Testis (tissue), 3 donors: ENCODE results near the gene CDON. TPM values are rescaled to one million over a fixed set of nuclear protein-coding genes. Genes with fewer than 3 reads are reported as not detected.

Experiments
- DNase-seq: peaks from one replicate; pipeline ENCODE4 v3.0.0-alpha.2; 2019
- H3K27ac ChIP-seq, 2 donors: fragments of 200-600 bp; sonication (generic); one replicate each; pipeline ENCODE4 v1.5.1; 2019
- H3K27me3 ChIP-seq: fragments of 200-600 bp; sonication (generic); one replicate; pipeline ENCODE4 v1.5.1; 2019
- H3K36me3 ChIP-seq: fragments of 200-600 bp; sonication (generic); one replicate; pipeline ENCODE4 v1.5.1; 2017; ENCODE audit warnings: low read depth; ENCODE audit errors: missing control alignments
- H3K4me1 ChIP-seq: fragments of 200-600 bp; sonication (generic); one replicate; pipeline ENCODE4 v1.5.1; 2019
- H3K4me3 ChIP-seq, 2 donors: fragments of 200-600 bp; sonication (generic); one replicate each; pipeline ENCODE4 v1.5.1; 2017 to 2019
- H3K9me3 ChIP-seq: fragments of 200-600 bp; sonication (generic); one replicate; pipeline ENCODE4 v1.5.1; 2017
- POLR2A ChIP-seq: fragments of 450-650 bp; IDR thresholded peaks from one replicate; pipeline ENCODE4 v1.6.1; 2017; ENCODE audit warnings: antibody characterized with exemption, mild to moderate bottlenecking, moderate library complexity
- WGBS, 2 donors: methylation state at CpG; one replicate each; pipeline ENCODE4 v1.1.5; 2018; 5-methylcytosine and 5-hydroxymethylcytosine counted together
- intact Hi-C: fragments of 100-400 bp; cut with DNase I; formaldehyde crosslinking; loops from one replicate; pipeline ENCODE4 v1.15.1; 2023; ENCODE audit warnings: low total_unique reads
- polyA plus RNA-seq: library from polyadenylated mRNA; stranded (reverse); fragments of 350-450 nt; fragmentation: Illumina TruSeq; extraction: RNeasy Lipid Tissue Mini Kit (QIAGEN cat#74804); gene quantifications from one replicate; pipeline ENCODE4 v1.2.3, GENCODE V29; 2014; ENCODE audit warnings: low read depth, low replicate concordance; ENCODE audit not compliant: insufficient read depth
- total RNA-seq, 2 donors: library from RNA; depleted of rRNA; stranded (reverse); fragments of >200 nt; gene quantifications; one replicate each; pipeline ENCODE4 v1.2.3, GENCODE V29; 2016
- TF ChIP-seq, protein P1 (sequence below), 3 experiments: fragments of 450-650 bp in 2 of 3; fragments of 200-600 bp in 1 of 3; sonication (generic) in 1 of 3; IDR thresholded peaks; one replicate each; pipeline ENCODE4 v1.5.1; 2016 to 2019; ENCODE audit warnings: antibody characterized with exemption in 3 of 3, mild to moderate bottlenecking in 2 of 3, moderate library complexity in 1 of 3

Gene CDON
- total and polyA plus RNA-seq, 3 donors from 2014 or later, result 20.6 to 27.7 (median 23.9) TPM

DNA sequence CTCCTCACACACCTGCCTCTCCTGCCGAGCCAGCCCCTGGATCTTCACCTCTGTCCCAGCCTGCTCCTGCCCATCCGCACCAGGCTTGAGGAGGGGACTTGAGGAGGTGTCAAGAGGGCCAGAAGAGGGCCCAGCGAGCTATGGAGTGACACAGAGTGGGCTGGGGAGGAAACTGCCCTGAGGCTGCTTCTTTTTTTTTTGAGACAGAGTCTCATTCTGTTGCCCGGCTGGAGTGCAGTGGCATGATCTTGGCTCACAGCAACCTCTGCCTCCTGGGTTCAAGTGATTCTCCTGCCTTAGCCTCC lies 21.9 kb upstream of the CDON start:
- DNase-seq, result no peak
- 82 to 89% methylated on average over 4 of the region's 4 CpGs for WGBS, 2 donors
- H3K27me3 ChIP-seq, result no peaks in the 10 kb centered on the region

DNA sequence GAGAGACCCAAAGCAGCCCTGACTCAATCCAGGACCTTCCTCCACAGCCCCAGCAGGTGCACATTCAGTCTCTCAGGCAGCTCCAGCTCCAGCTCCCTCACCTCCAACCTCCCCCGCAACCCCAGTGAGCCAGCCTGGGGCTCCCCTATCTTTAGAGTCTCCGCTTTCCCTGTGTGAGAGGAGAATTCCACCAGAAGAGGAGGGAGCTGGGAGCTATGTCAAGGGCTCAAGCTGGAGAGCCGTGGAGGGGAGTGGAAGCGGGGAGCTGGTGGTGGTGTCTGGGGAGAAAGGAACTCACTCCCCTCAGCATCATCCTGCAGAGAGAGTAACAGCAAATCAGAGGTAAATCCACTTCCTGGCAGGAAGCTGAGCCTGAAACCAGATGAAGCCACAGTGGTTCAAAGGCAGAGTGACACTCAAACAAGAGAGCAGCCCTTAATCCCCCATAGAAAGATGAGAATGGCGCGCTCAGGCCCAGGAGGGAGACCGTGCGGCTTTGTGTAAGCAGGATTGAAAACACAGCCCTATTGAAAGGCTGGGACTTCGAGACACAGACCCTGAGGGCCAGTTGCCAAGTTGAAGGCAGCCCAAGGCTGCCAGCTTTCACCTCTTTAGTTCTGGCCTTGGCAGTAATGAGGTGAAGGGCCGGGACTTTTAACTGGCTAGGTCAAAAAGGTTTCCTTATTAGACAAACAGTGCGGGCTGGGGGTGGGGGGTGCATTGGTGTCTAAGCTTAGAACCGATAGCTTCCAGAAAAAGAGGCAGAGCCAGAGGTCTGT lies 21.4 kb upstream of the CDON start:
- no peaks in the 10 kb centered on the region for H3K9me3 ChIP-seq
- TF ChIP-seq, protein P1, sequence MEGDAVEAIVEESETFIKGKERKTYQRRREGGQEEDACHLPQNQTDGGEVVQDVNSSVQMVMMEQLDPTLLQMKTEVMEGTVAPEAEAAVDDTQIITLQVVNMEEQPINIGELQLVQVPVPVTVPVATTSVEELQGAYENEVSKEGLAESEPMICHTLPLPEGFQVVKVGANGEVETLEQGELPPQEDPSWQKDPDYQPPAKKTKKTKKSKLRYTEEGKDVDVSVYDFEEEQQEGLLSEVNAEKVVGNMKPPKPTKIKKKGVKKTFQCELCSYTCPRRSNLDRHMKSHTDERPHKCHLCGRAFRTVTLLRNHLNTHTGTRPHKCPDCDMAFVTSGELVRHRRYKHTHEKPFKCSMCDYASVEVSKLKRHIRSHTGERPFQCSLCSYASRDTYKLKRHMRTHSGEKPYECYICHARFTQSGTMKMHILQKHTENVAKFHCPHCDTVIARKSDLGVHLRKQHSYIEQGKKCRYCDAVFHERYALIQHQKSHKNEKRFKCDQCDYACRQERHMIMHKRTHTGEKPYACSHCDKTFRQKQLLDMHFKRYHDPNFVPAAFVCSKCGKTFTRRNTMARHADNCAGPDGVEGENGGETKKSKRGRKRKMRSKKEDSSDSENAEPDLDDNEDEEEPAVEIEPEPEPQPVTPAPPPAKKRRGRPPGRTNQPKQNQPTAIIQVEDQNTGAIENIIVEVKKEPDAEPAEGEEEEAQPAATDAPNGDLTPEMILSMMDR (IDR thresholded peaks at IDR 0.05), result no peak
- no peak for TF ChIP-seq POLR2A
- no peak for DNase-seq
- no peak overlapping the region for H3K27ac ChIP-seq
- H3K4me3 ChIP-seq, result no peak overlapping the region
- H3K36me3 ChIP-seq, result no peaks in the 10 kb centered on the region
- intact Hi-C loops, result no loop called here
- H3K27me3 ChIP-seq, result no peaks in the 10 kb centered on the region
- no peaks in the 10 kb centered on the region for H3K4me1 ChIP-seq
- 57 to 73% methylated on average over 12 of the region's 12 CpGs for WGBS, 2 donors

More for the DNA sequence above, 21.9 kb upstream of the CDON start:
- Histone ChIP-seq H3K4me1 (no peaks in the 10 kb centered on the region), H3K36me3 (no peaks in the 10 kb centered on the region), H3K9me3 (no peaks in the 10 kb centered on the region), H3K4me3 (no peak overlapping the region), H3K27ac (no peak overlapping the region)
- intact Hi-C loops, result no loop called here
- TF ChIP-seq, protein P1 (IDR thresholded peaks at IDR 0.05), result no peak
- TF ChIP-seq POLR2A, result no peak

DNA sequence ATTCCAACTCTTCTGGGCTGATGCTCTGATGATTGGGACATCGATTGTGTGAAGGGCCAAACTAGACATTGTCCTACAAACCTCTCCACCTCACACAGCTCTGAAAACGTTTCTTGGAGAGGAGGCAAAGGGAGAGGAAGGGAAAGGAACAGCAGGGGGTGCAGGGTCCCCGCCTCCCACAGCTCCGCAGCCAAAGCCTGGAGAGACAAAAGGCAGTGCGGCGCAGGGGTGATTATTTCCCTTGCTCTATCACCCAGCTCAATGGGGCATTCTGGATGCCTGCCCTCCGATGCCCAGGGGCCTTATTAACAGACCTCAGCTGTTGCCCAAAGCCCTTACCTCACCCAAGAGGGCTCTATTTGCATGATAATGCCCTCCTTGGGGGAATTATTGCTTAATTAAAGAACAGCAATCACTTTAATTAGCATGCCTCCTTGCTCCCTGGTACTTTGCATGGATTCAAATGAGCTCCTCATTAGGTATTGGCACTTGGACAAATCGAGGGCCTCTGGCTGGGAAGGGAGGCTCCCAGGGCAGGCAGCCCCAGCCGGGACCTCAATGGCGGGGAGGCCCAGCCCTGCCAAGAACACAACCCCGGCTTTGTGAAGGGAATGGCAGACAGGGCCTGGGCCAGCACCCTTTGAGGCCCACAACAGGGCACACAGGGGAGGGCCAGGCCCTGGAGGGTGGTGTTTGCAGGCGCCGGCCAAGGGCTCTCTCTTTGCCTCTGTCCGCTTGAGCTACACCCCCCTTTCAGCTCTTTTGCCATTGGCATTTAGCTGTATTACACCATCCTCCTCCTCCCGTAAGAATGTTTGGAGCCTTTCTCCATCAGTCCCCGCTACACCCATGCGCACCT lies 19.8 kb upstream of the CDON start:
- DNase-seq, result no peak
- no peaks in the 10 kb centered on the region for H3K36me3 ChIP-seq
- 72 to 80% methylated on average over 15 to 17 of the region's 17 CpGs for WGBS, 2 donors
- no peaks in the 10 kb centered on the region for H3K4me1 ChIP-seq
- no peak overlapping the region for H3K4me3 ChIP-seq
- no peaks in the 10 kb centered on the region for H3K27me3 ChIP-seq
- TF ChIP-seq, protein P1 (IDR thresholded peaks at IDR 0.05), result no peak
- no peak for TF ChIP-seq POLR2A
- no peaks in the 10 kb centered on the region for H3K9me3 ChIP-seq
- intact Hi-C loops, result no loop called here
- no peak overlapping the region for H3K27ac ChIP-seq

DNA sequence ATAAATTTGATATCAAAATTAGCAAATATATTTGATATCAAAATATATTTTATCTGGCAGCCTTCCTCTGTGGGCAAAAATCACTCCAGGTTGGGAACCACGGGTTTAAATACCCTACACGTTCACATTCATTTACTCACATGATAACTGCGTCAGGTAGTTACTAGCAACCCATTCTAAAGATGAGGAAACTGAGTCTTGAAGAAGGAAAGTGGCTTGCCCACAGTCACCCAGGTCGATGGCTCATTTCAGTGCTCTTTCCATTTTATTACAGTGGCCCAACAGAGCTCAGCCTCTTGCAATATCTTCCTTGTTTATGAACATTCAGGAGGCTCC lies 19.2 kb upstream of the CDON start:
- WGBS, 2 donors, result 92 to 93% methylated on average over 4 of the region's 4 CpGs
- Histone ChIP-seq H3K4me3 (no peak overlapping the region), H3K9me3 (no peaks in the 10 kb centered on the region), H3K27me3 (no peaks in the 10 kb centered on the region), H3K4me1 (no peaks in the 10 kb centered on the region), H3K27ac (no peak overlapping the region), H3K36me3 (no peaks in the 10 kb centered on the region)
- no peak for DNase-seq
- intact Hi-C loops, result no loop called here
- TF ChIP-seq, protein P1 (IDR thresholded peaks at IDR 0.05), result no peak
- no peak for TF ChIP-seq POLR2A
